H1 (cell line): Measurements from ENCODE around the gene IDH2. TPM values are rescaled to one million over a fixed set of nuclear protein-coding genes. Genes with fewer than 3 reads are reported as not detected.
A peak's percentile ranks its signal among the peaks of the same experiment; 100 is the strongest.

Experiments used
- CTCF ChIA-PET: fragments of 300-600 bp; sonication (Branson Sonifier 250); formaldehyde crosslinking; loops from one replicate; lab custom pipeline; 2021; ENCODE audit not compliant: partially characterized antibody; lab: Charles Lee
- POLR2A ChIA-PET: fragments of 300-600 bp; sonication (Branson Sonifier 250); formaldehyde crosslinking; loops from one replicate; lab custom pipeline; 2021; ENCODE audit warnings: inconsistent platforms; ENCODE audit not compliant: partially characterized antibody; lab: Charles Lee
- DNase-seq, 2 experiments: peaks; one replicate each; pipeline versions ENCODE4 v3.0.0 to v3.0.0-alpha.2; 2010 to 2022; ENCODE audit warnings: low spot score in 2 of 2, low read depth in 1 of 2, mixed read lengths in 1 of 2
- FAIRE-seq: peaks from 2 replicates; lab custom pipeline; 2011; peaks lifted over from hg19 to GRCh38; lab: Jason Lieb, UNC
- H2AFZ ChIP-seq: 2 replicates; pipeline ENCODE4 v1.8.1; 2012; ENCODE audit warnings: low read length, inconsistent platforms
- H2AK5ac ChIP-seq: 2 replicates; pipeline ENCODE4 v1.6.1; 2013; ENCODE audit warnings: low read depth, low read length
- H2BK120ac ChIP-seq: replicated peaks from 2 replicates; pipeline ENCODE3; 2013; ENCODE audit warnings: low read depth, low read length, inconsistent platforms
- H2BK12ac ChIP-seq: 2 replicates; pipeline ENCODE4 v1.6.1; 2013; ENCODE audit warnings: low read depth, low read length
- H2BK15ac ChIP-seq: 2 replicates; pipeline ENCODE4 v1.6.1; 2013; ENCODE audit warnings: low read length
- H2BK20ac ChIP-seq: 2 replicates; pipeline ENCODE4 v1.6.1; 2013; ENCODE audit warnings: low read length
- H2BK5ac ChIP-seq: 2 replicates; pipeline ENCODE4 v1.6.1; 2013; ENCODE audit warnings: low read depth, low read length
- H3K14ac ChIP-seq: 2 replicates; pipeline ENCODE4 v1.6.1; 2013; ENCODE audit warnings: inconsistent platforms; ENCODE audit not compliant: insufficient read length
- H3K18ac ChIP-seq: 2 replicates; pipeline ENCODE4 v1.6.1; 2013; ENCODE audit warnings: low read length; ENCODE audit errors: extremely low read depth
- H3K23ac ChIP-seq: 2 replicates; pipeline ENCODE4 v1.6.1; 2013; ENCODE audit warnings: inconsistent platforms; ENCODE audit not compliant: insufficient read length
- H3K23me2 ChIP-seq: 2 replicates; pipeline ENCODE4 v1.6.1; 2013; ENCODE audit warnings: low read depth, low read length
- H3K27ac ChIP-seq: 2 replicates; pipeline ENCODE4 v1.6.1; 2011; ENCODE audit warnings: low read depth, low read length, inconsistent platforms
- H3K27me3 ChIP-seq, 4 experiments: replicated peaks in 1 of 4; 1 replicate in 1 of 4; 2 replicates in 3 of 4; pipeline versions ENCODE4 v1.6.1 to v1.8.1; 2011 to 2013; ENCODE audit warnings: low read length in 3 of 4, mild to moderate bottlenecking in 3 of 4, inconsistent platforms in 2 of 4, mixed read lengths in 2 of 4, moderate library complexity in 1 of 4; ENCODE audit not compliant: control insufficient read depth in 3 of 4, insufficient read depth in 3 of 4; ENCODE audit errors: extremely low read depth in 1 of 4
- H3K36me3 ChIP-seq, 4 experiments: 2 replicates each; pipeline versions ENCODE4 v1.6.1 to v1.8.1; 2011 to 2013; ENCODE audit warnings: mild to moderate bottlenecking in 4 of 4, low read length in 3 of 4, moderate library complexity in 2 of 4, control low read depth in 1 of 4, inconsistent platforms in 1 of 4; ENCODE audit not compliant: insufficient read depth in 4 of 4, control insufficient read depth in 2 of 4
- H3K4ac ChIP-seq: replicated peaks from 2 replicates; pipeline ENCODE3; 2013; ENCODE audit warnings: low read length, low read depth, mixed read lengths, inconsistent platforms; ENCODE audit not compliant: insufficient read length
- H3K4me1 ChIP-seq, 4 experiments: replicated peaks in 1 of 4; 1 replicate in 1 of 4; 2 replicates in 3 of 4; pipeline versions ENCODE4 v1.6.1 to v1.8.1; 2011 to 2013; ENCODE audit warnings: low read length in 3 of 4, inconsistent platforms in 2 of 4, mixed read lengths in 1 of 4; ENCODE audit not compliant: insufficient read depth in 4 of 4, control insufficient read depth in 3 of 4
- H3K4me2 ChIP-seq, 2 experiments: 2 replicates each; pipeline versions ENCODE4 v1.6.1 to v1.8.1; 2011 to 2013; ENCODE audit warnings: low read depth in 2 of 2, low read length in 2 of 2, control low read depth in 1 of 2, inconsistent platforms in 1 of 2, mild to moderate bottlenecking in 1 of 2; ENCODE audit not compliant: insufficient read depth in 1 of 2
- H3K4me3 ChIP-seq, 4 experiments: fragments of 200-600, 300-600 bp in 1 of 4; sonication (generic), shearing (Covaris generic), sonication (Bioruptor Twin) in 1 of 4; 2 replicates each; pipeline versions ENCODE4 v1.5.1 to v1.8.1; 2011 to 2016; ENCODE audit warnings: low read length in 4 of 4, low read depth in 3 of 4, control low read depth in 2 of 4, inconsistent platforms in 2 of 4, mild to moderate bottlenecking in 2 of 4, mixed read lengths in 1 of 4, moderate library complexity in 1 of 4; ENCODE audit not compliant: insufficient read depth in 2 of 4; ENCODE audit errors: extremely low read depth in 1 of 4
- H3K56ac ChIP-seq: replicated peaks from 2 replicates; pipeline ENCODE3; 2013; ENCODE audit warnings: low read depth, mild to moderate bottlenecking, mixed read lengths, low read length, inconsistent platforms; ENCODE audit not compliant: insufficient read length
- H3K79me1 ChIP-seq: 2 replicates; pipeline ENCODE4 v1.6.1; 2013; ENCODE audit warnings: low read depth, low read length, control low read depth
- H3K79me2 ChIP-seq, 2 experiments: 2 replicates each; pipeline versions ENCODE4 v1.6.1 to v1.8.1; 2012 to 2013; ENCODE audit warnings: low read length in 2 of 2, mild to moderate bottlenecking in 2 of 2, inconsistent platforms in 1 of 2; ENCODE audit not compliant: insufficient read depth in 2 of 2, control insufficient read depth in 1 of 2
- H3K9ac ChIP-seq, 4 experiments: replicated peaks in 1 of 4; 1 replicate in 1 of 4; 2 replicates in 3 of 4; pipeline versions ENCODE4 v1.6.1 to v1.8.1; 2011 to 2013; ENCODE audit warnings: low read depth in 3 of 4, low read length in 3 of 4, control low read depth in 2 of 4, mild to moderate bottlenecking in 2 of 4, moderate library complexity in 2 of 4, inconsistent platforms in 1 of 4; ENCODE audit errors: extremely low read depth in 1 of 4
- H3K9me3 ChIP-seq, 2 experiments: 2 replicates each; pipeline versions ENCODE4 v1.6.1 to v1.8.1; 2012 to 2013; ENCODE audit warnings: mild to moderate bottlenecking in 2 of 2, moderate library complexity in 2 of 2, control low read depth in 1 of 2, inconsistent platforms in 1 of 2, low read depth in 1 of 2, low read length in 1 of 2, mixed read lengths in 1 of 2; ENCODE audit not compliant: insufficient read depth in 2 of 2
- H4K20me1 ChIP-seq, 2 experiments: replicated peaks in 1 of 2; 2 replicates each; pipeline versions ENCODE3 to v1.8.1; 2011 to 2013; ENCODE audit warnings: inconsistent platforms in 2 of 2, low read length in 2 of 2, mild to moderate bottlenecking in 1 of 2; ENCODE audit not compliant: insufficient read depth in 2 of 2, control insufficient read depth in 1 of 2
- H4K5ac ChIP-seq: 2 replicates; pipeline ENCODE4 v1.6.1; 2013; ENCODE audit warnings: low read length, low read depth, mixed read lengths, inconsistent platforms; ENCODE audit not compliant: insufficient read length
- H4K8ac ChIP-seq: 2 replicates; pipeline ENCODE4 v1.8.0; 2013; ENCODE audit warnings: mild to moderate bottlenecking, moderate library complexity, low read length, inconsistent platforms; ENCODE audit not compliant: insufficient read depth; ENCODE audit errors: extremely low read depth
- H4K91ac ChIP-seq: replicated peaks from 2 replicates; pipeline ENCODE3; 2013; ENCODE audit warnings: low read length, mixed read lengths, inconsistent platforms; ENCODE audit not compliant: insufficient read length
- ASH2L ChIP-seq: fragments of 200-600, 300-600 bp; sonication (generic); IDR thresholded peaks from one replicate; pipeline ENCODE4 v1.7.1; 2017; ENCODE audit warnings: low read length
- E2F6 ChIP-seq: IDR thresholded peaks from 2 replicates; pipeline ENCODE4 v1.6.1; 2012; ENCODE audit warnings: inconsistent platforms
- KDM4A ChIP-seq: IDR thresholded peaks from one replicate; pipeline ENCODE4 v1.7.1; 2012; ENCODE audit warnings: low read depth, mild to moderate bottlenecking, moderate library complexity, low read length, inconsistent platforms; ENCODE audit not compliant: severe bottlenecking
- POLR2AphosphoS5 ChIP-seq: IDR thresholded peaks from 2 replicates; pipeline ENCODE4 v1.6.1; 2011; ENCODE audit warnings: low read depth, low read length
- SAP30 ChIP-seq: fragments of 300-600 bp; sonication (generic); IDR thresholded peaks from 2 replicates; pipeline ENCODE4 v1.7.1; 2012; ENCODE audit warnings: low read length, moderate library complexity, mild to moderate bottlenecking, inconsistent platforms; ENCODE audit not compliant: insufficient read depth, insufficient replicate concordance
- SIN3A ChIP-seq, 2 experiments: IDR thresholded peaks in 1 of 2; conservative IDR thresholded peaks in 1 of 2; 2 replicates each; pipeline ENCODE4 v1.6.1; 2011 to 2012; ENCODE audit warnings: low read length in 2 of 2, improper control_type of control experiment in 1 of 2, low read depth in 1 of 2, mild to moderate bottlenecking in 1 of 2
- TAF1 ChIP-seq: IDR thresholded peaks from 2 replicates; pipeline ENCODE4 v1.6.1; 2011; ENCODE audit warnings: mild to moderate bottlenecking, low read depth, low read length
- WGBS, 2 experiments: shearing (Covaris generic) in 1 of 2; methylation state at CpG; one replicate each; pipeline versions ENCODE4 v1.1.6 to v1.1.7; 2013 to 2015; ENCODE audit warnings: low lambda C conversion rate in 2 of 2, mixed read lengths in 2 of 2, inconsistent platforms in 1 of 2, low coverage in 1 of 2, missing lambda C conversion rate in 1 of 2; ENCODE audit not compliant: insufficient replicate concordance in 2 of 2, insufficient coverage in 1 of 2, insufficient read length in 1 of 2; ENCODE audit errors: extremely low coverage in 1 of 2, missing lambda C conversion rate in 1 of 2; 5-methylcytosine and 5-hydroxymethylcytosine counted together
- polyA plus RNA-seq, 7 experiments: library from polyadenylated mRNA; depleted of rRNA in 3 of 7; stranded (reverse) in 5 of 7; unstranded in 2 of 7; fragments of >200 nt in 5 of 7; fragments of 200-250 nt in 2 of 7; gene quantifications; 1 replicate in 5 of 7; 2 replicates in 1 of 7; 4 replicates in 1 of 7; pipeline versions ENCODE4 v1.2.1 to v1.2.3, GENCODE V29; 2011 to 2013; ENCODE audit warnings: missing spikeins in 2 of 7, mixed read lengths in 2 of 7
- total RNA-seq: library from RNA; stranded (reverse); fragmentation: NEBNext Ultra II Directional; extraction: Animal tissue kit (Norgen Biotek cat#: 25700); gene quantifications from 2 replicates; pipeline ENCODE4 v1.2.1, GENCODE V29; 2021

Gene IDH2
- total and polyA plus RNA-seq, 2 of the 8 experiments (the other 6 are each of a cell fraction or from before 2014, with no cell fraction given), result 64.2 to 84.6 TPM

GRCh38 chr15:90101130-90101968 lies 919 bp downstream of the IDH2 start:
- H3K79me1 ChIP-seq, result peaks cover 2% of the 10 kb centered on the region; the same call in 1 of the 2 replicates
- ChIA-PET CTCF (interaction anchor here (1.0 to 7.2 kb wide), 6 partner anchors 15 to 203 kb away, joined by 3 to 56 read pairs (median 4); no protein-coding TSS in a partner anchor), POLR2A (interaction anchor here (0.7 to 1.6 kb wide), 9 partner anchors 18 to 351 kb away, joined by 3 to 7 read pairs (median 3); partner anchors contain the start of gene SEMA4B)
- no peak overlapping the region for H3K14ac ChIP-seq
- no peak overlapping the region for H2BK120ac ChIP-seq
- WGBS, 2 experiments, result 7% methylated on average over 31 of the region's 40 CpGs; no CpG with 5 or more reads in 1 of the 2 experiments
- peaks cover 0 to 12% (median 7%) of the 10 kb centered on the region in 4 experiments; a peak in 6 of 7 replicates for H3K4me1 ChIP-seq
- H3K9me3 ChIP-seq, result no peaks in the 10 kb centered on the region
- FAIRE-seq, result no peak
- peak overlapping the region; percentile 3 for H3K4ac ChIP-seq
- no peaks in the 10 kb centered on the region for H3K36me3 ChIP-seq
- H2BK15ac ChIP-seq, result peak overlapping the region; percentile 99; the same call in 1 of the 2 replicates
- peaks cover 3 to 11% of the 10 kb centered on the region in 2 experiments for H4K20me1 ChIP-seq
- peak overlapping the region; percentile 61 to 97 (median 80); a peak in 5 of 7 replicates for H3K9ac ChIP-seq
- peak overlapping the region; percentile 70 to 85 (median 76) for H3K4me3 ChIP-seq
- H2BK5ac ChIP-seq, result no peak overlapping the region
- H3K23me2 ChIP-seq, result peaks cover 9% of the 10 kb centered on the region
- H2AK5ac ChIP-seq, result no peak overlapping the region
- H3K4me2 ChIP-seq, result peak overlapping the region; percentile 85 to 88
- DNase-seq, result no peak
- H3K23ac ChIP-seq, result no peak overlapping the region
- peak overlapping the region; percentile 90 for H3K18ac ChIP-seq
- H2AFZ ChIP-seq, result no peak overlapping the region
- peak overlapping the region; percentile 72 for H4K91ac ChIP-seq
- H3K79me2 ChIP-seq, result no peaks in the 10 kb centered on the region; a peak in 1 of 4 replicates
- H3K27ac ChIP-seq, result no peak overlapping the region
- H4K8ac ChIP-seq, result peak overlapping the region; percentile 60
- H3K56ac ChIP-seq, result peak overlapping the region; percentile 23
- no peak overlapping the region for H2BK20ac ChIP-seq
- H3K27me3 ChIP-seq, result peaks cover 0 to 21% (median 13%) of the 10 kb centered on the region in 4 experiments; a peak in 6 of 7 replicates
- H2BK12ac ChIP-seq, result peak overlapping the region; percentile 75; the same call in 1 of the 2 replicates
- no peak overlapping the region for H4K5ac ChIP-seq
- TF ChIP-seq KDM4A (peak; percentile 42), ASH2L (peak; percentile 2), SAP30 (peak; percentile 94), TAF1 (no peak), E2F6 (peak; percentile 73), POLR2AphosphoS5 (0 out of 2 replicates have a peak, but pooled peaks have one; percentile 15), SIN3A (conservative IDR thresholded peaks at IDR 0.05 in 1 of 2, IDR thresholded peaks at IDR 0.05 in 1 of 2; ENCODE audit: low read depth in 1 of 2, low read length in 2 of 2) (peak in 1 of 2 experiments; percentile 30; a peak in 1 of 4 replicates)
